NCI-H187 treated with DMSO at 0.1 percent for 48 hours (cell line): Measurements from ENCODE around the gene NSMCE1.
"Not testable (repeated sequence)": the region's sequence is repeated elsewhere in the genome, so short reads cannot be mapped to it uniquely, and the experiment has no call there.

ENCODE experiments used
- DNase-seq: peaks from one replicate; lab custom pipeline; 2025; lab: John Stamatoyannopoulos, UW

The NSMCE1 gene

GRCh38 chr16:27214084-27214961 is 54.2 kb downstream of the NSMCE1 start:
- DNase-seq = no peak

GRCh38 chr16:27211026-27211425 is 57.5 kb downstream of the NSMCE1 start:
- DNase-seq = no peak

GRCh38 chr16:27210174-27210573 is 58.4 kb downstream of the NSMCE1 start:
- no peak for DNase-seq

DNA sequence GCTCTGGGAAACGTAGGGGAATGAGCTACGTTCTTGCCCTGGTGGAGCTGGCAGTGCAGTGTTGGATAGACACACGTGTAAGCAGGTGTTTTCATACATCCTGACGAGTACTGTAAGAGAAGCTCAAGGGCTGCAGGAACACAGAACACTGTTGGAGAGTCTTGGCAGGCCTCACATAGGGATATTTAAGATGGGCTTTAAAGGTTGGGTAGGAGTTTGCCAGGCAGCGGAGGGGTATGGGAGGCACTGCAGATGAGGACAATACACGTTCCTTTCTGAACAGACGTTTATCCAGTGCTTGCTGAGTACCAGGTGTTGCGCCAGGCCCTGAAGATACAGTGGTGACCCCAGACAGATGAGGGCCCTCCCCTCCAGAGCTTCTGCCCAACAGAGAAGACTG is 59.0 kb downstream of the NSMCE1 start:
- no peak for DNase-seq

DNA sequence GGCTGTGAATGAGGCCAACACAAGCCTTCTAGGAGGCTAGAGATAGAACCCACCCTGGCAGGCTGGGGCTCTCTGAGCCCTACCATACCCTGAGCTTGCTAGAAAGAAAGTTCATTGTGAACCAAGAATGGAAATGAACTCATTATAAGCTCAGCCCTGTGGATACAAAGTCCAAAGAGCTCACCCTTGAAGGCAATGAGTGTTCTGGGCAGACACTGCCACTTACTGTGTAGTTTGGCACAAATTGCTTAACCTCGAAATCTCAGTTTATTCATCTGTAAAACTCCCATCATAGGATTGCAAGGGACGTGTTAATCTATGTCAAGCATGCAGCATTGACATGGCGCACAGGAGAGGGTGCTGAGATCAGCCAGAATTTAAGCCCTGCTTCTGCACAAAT is 59.8 kb downstream of the NSMCE1 start:
- no peak for DNase-seq

GRCh38 chr16:27208081-27208680 is 60.4 kb downstream of the NSMCE1 start:
- DNase-seq = no peak

DNA sequence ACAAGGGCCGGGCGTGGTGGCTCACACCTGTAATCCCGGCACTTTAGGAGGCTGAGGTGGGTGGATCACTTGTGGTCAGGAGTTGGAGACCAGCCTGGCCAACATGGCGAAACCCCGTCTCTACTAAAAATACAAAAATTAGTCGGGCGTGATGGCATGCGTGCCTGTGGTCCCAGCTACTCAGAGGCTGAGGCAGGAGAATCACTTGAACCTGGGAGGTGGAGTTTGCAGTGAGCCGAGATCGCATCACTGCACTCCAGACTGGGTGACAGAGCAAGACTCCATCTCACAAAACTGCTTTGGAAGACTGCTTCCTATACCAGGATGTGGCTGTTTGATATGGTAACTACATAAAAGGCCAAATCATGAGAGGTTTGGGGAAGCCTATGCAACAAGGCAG is 61.5 kb downstream of the NSMCE1 start:
- not testable (repeated sequence) for DNase-seq

DNA sequence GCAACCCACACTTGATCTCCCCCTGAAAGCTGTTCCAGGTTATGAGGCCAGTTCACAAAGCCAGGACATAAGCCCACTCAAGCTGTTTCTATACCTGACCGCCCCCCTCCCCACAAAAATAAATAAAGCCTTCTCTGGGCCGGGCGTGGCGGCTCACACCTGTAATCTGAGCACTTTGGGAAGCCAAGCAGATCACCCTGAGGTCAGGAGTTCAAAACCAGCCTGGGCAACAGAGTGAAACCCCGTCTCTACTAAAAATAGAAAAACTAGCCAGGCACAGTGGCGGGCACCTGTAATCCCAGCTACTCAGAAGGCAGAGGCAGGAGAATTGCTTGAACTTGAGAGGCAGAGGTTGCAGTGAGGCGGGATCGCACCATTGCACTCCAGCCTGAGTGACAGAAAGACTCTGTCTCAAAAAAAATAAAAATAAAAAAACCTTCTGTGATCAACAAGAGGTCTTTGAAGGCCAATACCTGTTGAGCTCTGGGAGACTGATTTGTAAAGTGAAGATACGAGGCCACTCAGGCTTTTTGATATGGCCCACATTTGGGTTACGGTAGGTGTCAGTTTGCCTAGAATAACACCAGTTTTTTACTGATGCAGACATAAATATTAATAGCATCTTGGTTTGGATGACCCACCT is 63.0 kb downstream of the NSMCE1 start:
- DNase-seq = no peak

DNA sequence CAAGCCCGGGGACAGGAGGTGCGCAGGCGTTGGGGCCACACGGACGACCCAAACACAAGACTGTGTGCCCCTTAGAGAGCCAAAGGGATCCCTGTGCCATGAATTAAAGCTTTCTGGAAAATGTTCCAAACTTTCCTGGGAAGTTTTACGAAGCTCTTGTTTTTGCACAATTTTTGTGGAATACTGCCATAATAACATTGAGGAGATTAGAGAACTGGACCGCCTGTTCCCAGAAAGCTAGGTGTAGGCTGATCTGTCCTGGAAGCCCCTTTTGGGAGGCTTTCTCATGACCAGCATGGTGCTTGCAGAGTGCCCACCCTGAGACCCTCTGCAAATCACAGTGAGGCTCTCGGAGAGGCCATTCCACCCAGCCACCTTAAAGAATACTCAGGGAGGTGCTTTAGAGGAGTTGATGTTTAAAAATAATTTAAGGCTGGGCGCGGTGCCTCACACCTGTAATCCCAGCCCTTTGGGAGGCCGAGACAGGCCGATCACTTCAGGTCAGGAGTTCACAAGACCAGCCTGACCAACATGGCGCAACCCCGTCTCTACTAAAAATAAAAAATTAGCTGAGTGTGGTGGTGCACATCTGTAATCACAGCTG is 64.2 kb downstream of the NSMCE1 start:
- no peak for DNase-seq

DNA sequence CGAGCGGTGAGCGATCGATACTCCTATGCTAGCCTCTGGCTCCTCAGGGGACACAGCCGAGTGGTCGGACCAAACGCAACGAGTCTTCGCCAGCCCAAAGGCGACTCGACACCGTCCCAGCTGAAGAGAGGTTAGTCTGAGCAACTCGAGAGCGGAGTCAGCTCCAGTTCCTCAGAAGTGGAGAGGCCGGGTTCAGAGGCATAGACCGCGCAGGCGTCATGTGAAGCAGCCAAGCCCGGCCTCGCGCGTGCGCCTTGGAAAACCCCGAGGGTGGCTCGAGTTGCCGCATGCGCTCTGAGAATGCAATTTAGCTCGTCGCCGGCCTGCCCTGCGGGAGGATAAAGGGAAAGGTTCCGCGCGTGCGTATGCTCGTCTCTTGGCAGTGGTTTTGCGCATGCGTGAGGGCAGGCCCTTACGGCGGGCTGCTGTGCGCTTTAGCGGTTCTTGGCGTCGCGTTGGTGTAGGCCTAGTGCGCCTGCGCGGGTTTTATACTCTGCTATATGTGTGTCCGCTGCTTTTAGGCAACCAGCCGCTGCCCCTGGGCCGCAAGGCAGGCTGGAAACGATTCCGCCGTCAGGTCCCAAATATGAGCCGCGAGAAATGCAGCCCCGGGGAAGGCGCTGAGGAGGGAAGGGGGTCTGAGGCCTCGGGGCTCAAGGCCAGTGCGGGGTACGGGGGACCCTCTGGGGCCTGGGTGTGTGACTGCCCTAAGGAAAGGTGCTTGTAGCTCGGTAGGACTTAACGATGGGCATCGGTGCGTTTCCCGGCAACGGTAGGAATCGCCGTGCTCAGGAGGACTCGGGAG is 64.9 kb downstream of the NSMCE1 start, which contains the start of gene KDM8:
Gene KDM8, plus strand, starts transcription at position 20 of the 805 bp plus-strand sequence. CDS start 6,598 bp downstream, outside the sequence.
- peak; percentile 84 for DNase-seq

GRCh38 chr16:27202923-27203506 is 65.6 kb downstream of the NSMCE1 start:
- peak; percentile 57 for DNase-seq

- not testable (repeated sequence) for DNase-seq
These were observed 67.7 kb downstream of the NSMCE1 start for GRCh38 chr16:27200914-27201313.

GRCh38 chr16:27199736-27200135 is 68.8 kb downstream of the NSMCE1 start:
- no peak for DNase-seq

DNA sequence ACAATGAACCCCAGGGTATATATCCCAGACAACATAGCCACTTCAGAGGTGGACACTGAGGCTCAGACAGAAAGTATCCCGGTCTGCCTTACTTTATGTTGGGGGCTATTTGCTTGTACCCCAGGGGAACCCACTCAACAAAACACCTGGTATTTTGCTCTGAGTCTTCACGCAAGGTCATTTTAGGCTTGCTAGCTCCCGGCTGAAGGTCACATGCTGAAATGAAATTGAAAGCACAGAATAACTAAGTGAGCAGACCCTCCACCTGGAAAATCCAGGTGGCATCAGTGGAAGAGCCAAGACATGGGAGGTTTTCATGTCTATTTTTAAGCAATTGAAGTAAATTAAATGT is 69.4 kb downstream of the NSMCE1 start:
- DNase-seq = no peak

DNA sequence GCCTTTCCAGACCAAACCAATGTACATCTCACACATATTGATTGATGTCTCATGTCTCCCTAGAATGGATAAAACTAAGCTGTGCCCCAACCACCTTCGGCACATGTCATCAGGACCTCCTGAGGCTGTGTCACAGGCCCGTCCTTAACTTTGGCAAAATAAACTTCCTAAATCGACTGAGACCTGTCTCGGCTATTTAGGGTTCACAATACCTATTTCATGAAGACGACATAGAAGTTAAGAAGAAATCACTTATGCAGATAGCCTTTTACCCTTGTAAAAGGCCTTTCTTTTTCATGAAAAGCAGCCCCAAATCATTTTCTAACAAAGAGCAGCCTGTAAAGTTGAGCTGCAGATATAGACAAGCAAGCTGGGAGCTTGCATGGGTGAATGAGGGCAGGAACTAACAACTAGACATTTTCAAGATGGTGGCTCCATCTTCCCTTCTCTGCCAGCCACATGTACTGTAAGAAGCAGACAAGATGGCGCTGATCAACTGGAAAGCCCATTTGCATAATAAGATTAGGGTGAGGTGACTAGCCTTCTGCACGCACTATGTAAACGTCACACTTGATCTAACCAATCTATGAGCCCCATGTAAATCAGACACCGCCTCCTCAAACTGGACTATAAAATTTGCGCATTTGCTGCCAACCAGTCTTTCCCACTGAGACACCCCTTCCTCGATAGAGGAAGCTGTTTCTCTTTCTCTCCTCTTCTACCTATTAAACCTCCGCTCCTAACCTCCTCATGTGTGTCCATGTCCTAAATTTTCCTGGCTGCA is 69.9 kb downstream of the NSMCE1 start:
- no peak for DNase-seq

GRCh38 chr16:27197004-27197403 is 71.6 kb downstream of the NSMCE1 start:
- no peak for DNase-seq

DNA sequence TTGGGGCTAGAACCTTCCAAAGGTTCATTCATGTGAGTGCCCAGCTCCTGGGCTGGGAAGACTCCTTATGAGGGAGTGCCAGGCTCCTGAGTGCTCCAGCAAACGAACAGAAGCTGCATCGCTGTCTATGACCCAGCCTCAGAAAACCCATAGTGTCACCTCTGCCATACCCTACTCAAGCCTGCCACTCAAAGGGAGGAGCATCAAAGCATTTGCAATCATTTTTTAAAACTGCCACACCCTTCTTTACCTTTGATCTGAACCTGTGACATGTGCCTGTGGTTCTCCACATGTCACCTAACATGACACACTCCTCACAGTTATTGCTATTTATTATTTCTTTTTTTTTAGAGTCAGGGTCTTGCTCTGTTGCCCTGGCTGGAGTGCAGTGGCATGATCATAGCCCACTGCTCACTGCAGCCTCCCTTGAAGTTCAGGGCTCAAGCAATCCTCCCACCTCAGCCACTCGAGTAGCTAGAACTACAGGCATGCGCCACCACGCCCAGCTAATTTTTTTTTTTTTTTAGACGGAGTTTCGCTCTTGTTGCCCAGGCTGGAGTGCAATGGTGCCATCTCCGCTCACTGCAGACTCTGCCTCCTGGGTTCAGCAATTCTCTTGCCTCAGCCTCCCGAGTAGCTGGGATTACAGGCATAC is 72.5 kb downstream of the NSMCE1 start:
- no peak for DNase-seq

DNA sequence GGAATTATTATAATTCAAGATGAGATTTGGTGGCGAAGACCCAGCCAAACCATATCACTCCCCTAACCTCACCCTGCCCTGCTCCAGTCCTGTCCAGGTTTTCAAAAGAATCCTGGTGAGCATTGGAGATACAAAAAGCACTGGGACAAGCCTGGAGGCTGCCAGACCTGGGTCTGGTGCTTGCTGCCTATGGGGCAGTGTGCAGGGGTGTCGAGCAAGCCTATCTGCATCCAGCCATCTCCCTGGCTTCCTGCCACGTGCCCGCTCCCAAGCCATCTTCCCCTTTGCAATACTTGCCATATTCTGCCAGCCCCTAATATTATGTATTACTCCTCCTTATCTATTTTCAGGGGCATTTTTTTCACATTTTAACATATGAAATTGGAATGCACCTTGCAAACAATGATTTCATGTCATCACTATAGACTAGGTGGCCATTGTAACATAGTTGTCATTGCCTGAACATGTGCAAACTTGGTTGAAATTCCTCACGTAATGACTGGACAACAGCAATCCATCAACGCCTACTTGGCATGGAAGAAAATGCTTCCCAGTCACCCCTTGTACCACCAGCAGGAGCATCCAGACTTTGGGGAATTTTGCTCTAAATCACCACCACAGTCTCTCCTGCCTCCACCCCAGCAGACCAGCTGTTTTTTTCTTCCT is 73.4 kb downstream of the NSMCE1 start:
- no peak for DNase-seq

DNA sequence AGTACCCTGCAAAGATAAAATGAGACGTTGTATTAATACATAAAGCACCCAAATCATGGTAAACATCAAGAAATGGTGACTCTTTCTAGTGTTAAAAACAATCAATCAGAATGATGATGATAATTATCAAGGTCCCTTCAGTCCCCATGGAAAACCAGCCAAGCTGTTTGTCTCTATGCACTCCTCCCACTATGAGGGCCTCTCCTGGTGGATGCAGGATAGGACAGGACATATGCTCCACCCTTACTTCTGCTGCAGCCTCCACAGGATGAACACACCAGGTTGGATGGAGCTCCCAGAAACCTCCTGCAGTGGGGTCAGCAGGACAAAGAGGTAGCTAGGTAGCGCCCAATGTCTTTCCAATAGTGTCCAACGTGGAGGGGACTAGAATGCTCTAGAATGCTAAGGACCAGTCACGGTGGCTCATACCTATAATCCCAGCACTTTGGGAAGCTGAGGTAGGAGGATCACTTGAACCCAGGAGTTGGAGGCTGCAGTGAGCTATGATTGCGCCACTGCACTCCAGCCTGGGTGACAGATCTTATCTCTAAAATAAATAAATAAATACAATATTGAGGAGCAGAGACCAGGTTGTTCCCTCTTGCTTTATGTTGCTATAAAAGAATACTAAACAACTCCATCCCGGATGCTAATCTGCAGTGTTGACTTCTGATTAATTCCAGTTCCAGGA is 75.1 kb downstream of the NSMCE1 start:
- DNase-seq = no peak
